GM23338 (cell line): ENCODE results near the gene LRMDA. TPM values are rescaled to one million over a fixed set of nuclear protein-coding genes. Genes with fewer than 3 reads are reported as not detected.

Source experiments
- ATAC-seq: fragments of 200-7000 bp; cut with Tn5 transposase; 3 replicates; pipeline ENCODE4 v1.9.1; 2020
- DNase-seq: peaks from one replicate; pipeline ENCODE4 v3.0.0-alpha.2; 2015; ENCODE audit warnings: low spot score
- H2AFZ ChIP-seq: fragments of 200-600 bp; sonication (generic); 2 replicates; pipeline ENCODE4 v1.8.0; 2016; ENCODE audit warnings: antibody characterized with exemption, mild to moderate bottlenecking, moderate library complexity
- H3F3A ChIP-seq: fragments of 200-600 bp; sonication (generic); replicated peaks from 2 replicates; pipeline ENCODE4 v1.8.0; 2017; ENCODE audit warnings: antibody characterized with exemption, mixed run types, low read depth
- H3K27ac ChIP-seq: fragments of 200-600 bp; sonication (generic); 2 replicates; pipeline ENCODE4 v1.6.1; 2016; ENCODE audit warnings: low read depth
- H3K27me3 ChIP-seq: fragments of 200-600 bp; sonication (generic); 2 replicates; pipeline ENCODE4 v1.8.0; 2016; ENCODE audit warnings: mild to moderate bottlenecking, mixed run types, moderate library complexity; ENCODE audit not compliant: insufficient read depth
- H3K36me3 ChIP-seq: fragments of 200-600 bp; sonication (generic); 2 replicates; pipeline ENCODE4 v1.8.0; 2016; ENCODE audit warnings: mild to moderate bottlenecking; ENCODE audit not compliant: insufficient read depth
- H3K4me1 ChIP-seq: fragments of 200-600 bp; sonication (generic); 2 replicates; pipeline ENCODE4 v1.8.0; 2016; ENCODE audit warnings: mild to moderate bottlenecking, moderate library complexity; ENCODE audit not compliant: insufficient read depth
- H3K4me2 ChIP-seq: fragments of 200-600 bp; sonication (generic); 2 replicates; pipeline ENCODE4 v1.7.1; 2017; ENCODE audit warnings: mixed run types
- H3K4me3 ChIP-seq: fragments of 200-600 bp; sonication (generic); 2 replicates; pipeline ENCODE4 v1.6.1; 2016; ENCODE audit warnings: mixed run types
- H3K79me2 ChIP-seq: fragments of 200-600 bp; sonication (generic); replicated peaks from 2 replicates; pipeline ENCODE4 v1.8.0; 2017; ENCODE audit warnings: mild to moderate bottlenecking; ENCODE audit not compliant: insufficient read depth
- H3K9me2 ChIP-seq: fragments of 200-600 bp; sonication (generic); 2 replicates; pipeline ENCODE4 v1.8.0; 2017; ENCODE audit not compliant: insufficient read depth
- H4K20me1 ChIP-seq: fragments of 200-600 bp; sonication (generic); replicated peaks from 2 replicates; pipeline ENCODE4 v1.8.0; 2017; ENCODE audit warnings: mild to moderate bottlenecking; ENCODE audit not compliant: insufficient read depth
- H3K27ac Mint-ChIP-seq: 2 replicates; pipeline ENCODE4 v1.8.0; 2020; ENCODE audit warnings: inconsistent platforms, mild to moderate bottlenecking, moderate library complexity, mixed read lengths
- H3K27me3 Mint-ChIP-seq: 3 replicates; pipeline ENCODE4 v1.8.0; 2022; ENCODE audit warnings: low read depth, mild to moderate bottlenecking, moderate library complexity, mixed read lengths, inconsistent platforms; ENCODE audit not compliant: insufficient read depth, poor library complexity
- H3K36me3 Mint-ChIP-seq: 3 replicates; pipeline ENCODE4 v1.8.0; 2021; ENCODE audit warnings: low read depth, mild to moderate bottlenecking, inconsistent platforms, moderate library complexity, mixed read lengths
- H3K4me1 Mint-ChIP-seq: 3 replicates; pipeline ENCODE4 v1.8.0; 2020; ENCODE audit warnings: mild to moderate bottlenecking, inconsistent platforms, mixed read lengths
- H3K4me3 Mint-ChIP-seq: 3 replicates; pipeline ENCODE4 v1.8.0; 2021; ENCODE audit warnings: moderate library complexity, mild to moderate bottlenecking, inconsistent platforms, mixed read lengths
- H3K9me3 Mint-ChIP-seq: 3 replicates; pipeline ENCODE4 v1.8.0; 2020; ENCODE audit warnings: moderate library complexity, mild to moderate bottlenecking, inconsistent platforms, mixed read lengths
- CREB1 ChIP-seq: fragments of 250-450 bp; sonication (Bioruptor Pico); IDR thresholded peaks from 2 replicates; pipeline ENCODE4 v1.5.0; 2020; ENCODE audit warnings: low read depth, mild to moderate bottlenecking, moderate library complexity
- ETS1 ChIP-seq: IDR thresholded peaks from 2 replicates; pipeline ENCODE4 v1.6.1; 2016; ENCODE audit warnings: antibody characterized with exemption
- EZH2 ChIP-seq: fragments of 200-600 bp; sonication (generic); IDR thresholded peaks from one replicate; pipeline ENCODE4 v1.8.0; 2017; ENCODE audit warnings: antibody characterized with exemption, mild to moderate bottlenecking, low read depth; ENCODE audit not compliant: unreplicated experiment
- EZH2phosphoT487 ChIP-seq: fragments of 200-600 bp; sonication (generic); IDR thresholded peaks from one replicate; pipeline ENCODE4 v1.8.1; 2018; ENCODE audit warnings: antibody characterized with exemption; ENCODE audit not compliant: unreplicated experiment
- POLR2AphosphoS5 ChIP-seq: IDR thresholded peaks from 2 replicates; pipeline ENCODE4 v1.6.1; 2016; ENCODE audit warnings: antibody characterized with exemption, low read depth
- REST ChIP-seq: IDR thresholded peaks from one replicate; pipeline ENCODE4 v1.6.1; 2018; ENCODE audit warnings: antibody characterized with exemption; ENCODE audit not compliant: unreplicated experiment
- STAT1 ChIP-seq: IDR thresholded peaks from one replicate; pipeline ENCODE4 v1.6.1; 2016; ENCODE audit warnings: antibody characterized with exemption; ENCODE audit not compliant: unreplicated experiment
- ZNF331 ChIP-seq: fragments of 250-450 bp; sonication (Bioruptor Pico); IDR thresholded peaks from 2 replicates; pipeline ENCODE4 v1.5.0; 2020; ENCODE audit warnings: low read depth, mild to moderate bottlenecking, moderate library complexity
- ZNF462 ChIP-seq: fragments of 250-450 bp; sonication (Bioruptor Pico); IDR thresholded peaks from 2 replicates; pipeline ENCODE4 v1.5.0; 2020; ENCODE audit warnings: mild to moderate bottlenecking, moderate library complexity
- polyA plus RNA-seq: library from polyadenylated mRNA; unstranded; fragments of >200 nt; fragmentation: Nextera tagmentation; extraction: Ambion mirVana; gene quantifications from 2 replicates; pipeline ENCODE4 v1.2.1, GENCODE V29; 2016
- total RNA-seq: library from RNA; depleted of rRNA; stranded (reverse); fragments of >200 nt; shearing (Covaris generic); gene quantifications from 2 replicates; pipeline ENCODE4 v1.2.3, GENCODE V29; 2014

LRMDA gene
- total and polyA plus RNA-seq, 2 experiments from 2014 or later, result 0.90 to 1.8 TPM

GRCh38 chr10:75483188-75483587 is 51.8 kb downstream of the LRMDA start:
- ATAC-seq, result no peak
- H3F3A ChIP-seq, result no peaks in the 10 kb centered on the region
- Mint-ChIP-seq H3K36me3 (no peaks in the 10 kb centered on the region), H3K27ac (no peak overlapping the region), H3K27me3 (no peaks in the 10 kb centered on the region), H3K4me3 (no peak overlapping the region), H3K9me3 (no peaks in the 10 kb centered on the region), H3K4me1 (no peaks in the 10 kb centered on the region)
- H3K79me2 ChIP-seq, result no peaks in the 10 kb centered on the region
- H3K36me3 ChIP-seq, result no peaks in the 10 kb centered on the region; the same call in 1 of the 2 replicates
- no peaks in the 10 kb centered on the region for H3K4me1 ChIP-seq
- peaks cover 7% of the 10 kb centered on the region; the same call in 1 of the 2 replicates for H3K9me2 ChIP-seq
- no peak for TF ChIP-seq POLR2AphosphoS5
- no peak for TF ChIP-seq CREB1 (CRISPR knock-in tag)
- TF ChIP-seq EZH2phosphoT487, result no peak
- TF ChIP-seq STAT1, result no peak
- no peak for TF ChIP-seq ETS1
- TF ChIP-seq ZNF331, result no peak
- no peak for TF ChIP-seq REST
- H2AFZ ChIP-seq, result no peak overlapping the region
- H3K4me3 ChIP-seq, result no peak overlapping the region
- no peak for DNase-seq
- no peak overlapping the region for H3K27ac ChIP-seq
- no peaks in the 10 kb centered on the region for H4K20me1 ChIP-seq
- H3K4me2 ChIP-seq, result no peak overlapping the region
- no peaks in the 10 kb centered on the region for H3K27me3 ChIP-seq

- Mint-ChIP-seq H3K27ac (no peak overlapping the region), H3K27me3 (no peaks in the 10 kb centered on the region)
- TF ChIP-seq EZH2phosphoT487 (no peak), POLR2AphosphoS5 (no peak), ZNF331 (no peak), ZNF462 (CRISPR knock-in tag) (no peak), EZH2 (no peak)
Observed at GRCh38 chr10:75484717-75485116, 53.3 kb downstream of the LRMDA start.

More at GRCh38 chr10:75484717-75485116, 53.3 kb downstream of the LRMDA start:
- Mint-ChIP-seq H3K36me3 (no peaks in the 10 kb centered on the region), H3K4me3 (no peak overlapping the region), H3K4me1 (no peaks in the 10 kb centered on the region), H3K9me3 (no peaks in the 10 kb centered on the region)
- Histone ChIP-seq H3K4me2 (no peak overlapping the region), H3F3A (no peaks in the 10 kb centered on the region), H2AFZ (no peak overlapping the region), H3K36me3 (no peaks in the 10 kb centered on the region), H3K4me3 (no peak overlapping the region), H3K79me2 (no peaks in the 10 kb centered on the region), H3K9me2 (peaks cover 7% of the 10 kb centered on the region; the same call in 1 of the 2 replicates), H4K20me1 (no peaks in the 10 kb centered on the region), H3K27me3 (no peaks in the 10 kb centered on the region), H3K27ac (no peak overlapping the region), H3K4me1 (no peaks in the 10 kb centered on the region)
- ATAC-seq (no peak), DNase-seq (no peak)
